ENCODE data around the gene DYNC2I2.

DNA sequence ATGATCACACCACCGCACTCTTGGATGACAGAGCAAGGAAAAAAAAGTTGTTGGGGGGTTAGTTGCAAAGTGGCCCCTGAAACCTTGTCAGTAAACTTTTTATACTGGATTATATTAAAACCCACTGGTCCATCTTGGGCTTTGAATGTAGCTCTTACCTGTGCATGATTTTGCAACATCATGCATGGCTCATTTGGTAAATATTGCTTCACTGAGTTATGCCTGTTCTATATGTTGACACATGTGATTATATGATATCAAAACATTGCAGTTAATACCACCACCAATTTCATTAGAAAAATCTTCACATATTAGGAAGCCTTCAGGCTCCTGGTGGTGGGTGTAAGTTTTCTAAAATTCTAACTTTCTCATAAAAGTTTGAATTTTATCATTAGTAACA is 41.9 kb downstream of the DYNC2I2 start:
- TF ChIP-seq, protein P1, sequence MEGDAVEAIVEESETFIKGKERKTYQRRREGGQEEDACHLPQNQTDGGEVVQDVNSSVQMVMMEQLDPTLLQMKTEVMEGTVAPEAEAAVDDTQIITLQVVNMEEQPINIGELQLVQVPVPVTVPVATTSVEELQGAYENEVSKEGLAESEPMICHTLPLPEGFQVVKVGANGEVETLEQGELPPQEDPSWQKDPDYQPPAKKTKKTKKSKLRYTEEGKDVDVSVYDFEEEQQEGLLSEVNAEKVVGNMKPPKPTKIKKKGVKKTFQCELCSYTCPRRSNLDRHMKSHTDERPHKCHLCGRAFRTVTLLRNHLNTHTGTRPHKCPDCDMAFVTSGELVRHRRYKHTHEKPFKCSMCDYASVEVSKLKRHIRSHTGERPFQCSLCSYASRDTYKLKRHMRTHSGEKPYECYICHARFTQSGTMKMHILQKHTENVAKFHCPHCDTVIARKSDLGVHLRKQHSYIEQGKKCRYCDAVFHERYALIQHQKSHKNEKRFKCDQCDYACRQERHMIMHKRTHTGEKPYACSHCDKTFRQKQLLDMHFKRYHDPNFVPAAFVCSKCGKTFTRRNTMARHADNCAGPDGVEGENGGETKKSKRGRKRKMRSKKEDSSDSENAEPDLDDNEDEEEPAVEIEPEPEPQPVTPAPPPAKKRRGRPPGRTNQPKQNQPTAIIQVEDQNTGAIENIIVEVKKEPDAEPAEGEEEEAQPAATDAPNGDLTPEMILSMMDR (IDR thresholded peaks at IDR 0.05; ENCODE audit: low read depth, low read length, missing input control) = no peak
- no peak for TF ChIP-seq RAD21 (IDR thresholded peaks at IDR 0.05)
- no peak for TF ChIP-seq TAF1 (conservative IDR thresholded peaks at IDR 0.05)
- TF ChIP-seq, protein P2, sequence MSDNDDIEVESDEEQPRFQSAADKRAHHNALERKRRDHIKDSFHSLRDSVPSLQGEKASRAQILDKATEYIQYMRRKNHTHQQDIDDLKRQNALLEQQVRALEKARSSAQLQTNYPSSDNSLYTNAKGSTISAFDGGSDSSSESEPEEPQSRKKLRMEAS (IDR thresholded peaks at IDR 0.05) = no peak
